Upper lobe of left lung (tissue), 6 donors: Measurements from ENCODE around the gene DDX55. TPM values are rescaled to one million over a fixed set of nuclear protein-coding genes. Genes with fewer than 3 reads are reported as not detected.
A peak's percentile ranks its signal among the peaks of the same experiment; 100 is the strongest.

ENCODE experiments used
- ATAC-seq, 2 donors: fragments of 200-7000 bp; cut with Tn5 transposase; one replicate each; pipeline ENCODE4 v1.9.1; 2022; ENCODE audit warnings: mild to moderate bottlenecking in 2 of 2, moderate library complexity in 2 of 2; ENCODE audit not compliant: low FRiP score in 2 of 2
- DNase-seq, 2 donors: peaks; one replicate each; pipeline ENCODE4 v3.0.0-alpha.2; 2019 to 2020
- H3K27ac ChIP-seq, 4 donors: fragments of 200-600 bp; sonication (generic); one replicate each; pipeline ENCODE4 v1.5.1; 2016 to 2019
- H3K27me3 ChIP-seq, 4 donors: fragments of 200-600 bp; sonication (generic); one replicate each; pipeline ENCODE4 v1.5.1; 2017 to 2019
- H3K36me3 ChIP-seq, 4 donors: fragments of 200-600 bp; sonication (generic); one replicate each; pipeline ENCODE4 v1.5.1; 2016 to 2019
- H3K4me1 ChIP-seq, 4 donors: fragments of 200-600 bp; sonication (generic); one replicate each; pipeline ENCODE4 v1.5.1; 2018 to 2019
- H3K4me3 ChIP-seq, 4 donors: fragments of 200-600 bp; sonication (generic); one replicate each; pipeline ENCODE4 v1.5.1; 2017 to 2019; ENCODE audit warnings: mild to moderate bottlenecking in 2 of 4, moderate library complexity in 1 of 4
- H3K9me3 ChIP-seq, 4 donors: fragments of 200-600 bp; sonication (generic); one replicate each; pipeline ENCODE4 v1.5.1; 2018 to 2019
- EP300 ChIP-seq, 4 donors: sonication (generic); formaldehyde crosslinking; IDR thresholded peaks; one replicate each; pipeline ENCODE4 v1.5.1; 2017; ENCODE audit warnings: antibody characterized with exemption in 4 of 4, control low read depth in 2 of 4
- POLR2A ChIP-seq, 4 donors: fragments of 450-650 bp; IDR thresholded peaks; one replicate each; pipeline ENCODE4 v1.5.1; 2016 to 2017; ENCODE audit warnings: antibody characterized with exemption in 4 of 4, mild to moderate bottlenecking in 2 of 4
- POLR2AphosphoS5 ChIP-seq, 2 donors: sonication (generic); formaldehyde crosslinking; IDR thresholded peaks; one replicate each; pipeline ENCODE4 v1.5.1; 2017; ENCODE audit warnings: antibody characterized with exemption in 2 of 2
- WGBS, 2 donors: methylation state at CpG; one replicate each; pipeline ENCODE4 v1.1.5; 2017 to 2018; 5-methylcytosine and 5-hydroxymethylcytosine counted together
- total RNA-seq, 6 donors: library from RNA; depleted of rRNA in 4 of 6; stranded (reverse); fragments of >200 nt in 4 of 6; gene quantifications; one replicate each; pipeline versions ENCODE4 v1.1.0 to v1.2.1, GENCODE V29; 2016 to 2021
- TF ChIP-seq, protein P1 (sequence below), 6 experiments: fragments of 450-650 bp in 4 of 6; fragments of 200-600 bp in 2 of 6; sonication (generic) in 2 of 6; IDR thresholded peaks; one replicate each; pipeline ENCODE4 v1.5.1; 2016 to 2019; ENCODE audit warnings: antibody characterized with exemption in 6 of 6
- donor health status: DM: no; HTN: no; CAD: no; lungs with moderate emphysema.
- donor health status: DM: no; HTN: yes; CAD: no; lungs with severe emphysema.

DDX55 gene
- total RNA-seq, 6 donors from 2014 or later = 18.0 to 57.5 (median 28.4) TPM

DNA sequence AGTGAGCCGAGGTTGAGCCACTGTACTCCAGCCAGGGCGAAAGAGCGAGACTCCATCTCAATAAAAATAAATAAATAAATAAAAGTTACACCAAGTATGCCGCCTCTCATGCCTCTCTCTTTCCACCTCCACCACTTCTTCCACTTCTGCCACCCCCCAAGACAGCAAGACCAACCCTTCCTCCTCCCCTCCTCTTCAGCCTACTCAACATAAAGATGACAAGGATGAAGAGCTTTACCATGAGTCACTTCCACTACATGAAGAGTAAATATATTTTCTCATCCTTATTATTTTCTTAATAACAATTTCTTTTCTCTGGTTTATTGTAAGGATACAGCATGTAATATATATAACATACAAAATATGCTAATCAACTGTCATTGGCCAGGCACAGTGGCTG is 21.1 kb upstream of the DDX55 start:
- Histone ChIP-seq H3K27ac (peak overlapping the region in 1 of 4 donors; percentile 40), H3K9me3 (no peaks in the 10 kb centered on the region), H3K27me3 (no peaks in the 10 kb centered on the region), H3K36me3 (peaks cover 0 to 3% (median 0%) of the 10 kb centered on the region in 4 donors), H3K4me3 (no peak overlapping the region), H3K4me1 (peaks cover 23 to 39% (median 25%) of the 10 kb centered on the region in 4 donors)
- TF ChIP-seq, protein P1, sequence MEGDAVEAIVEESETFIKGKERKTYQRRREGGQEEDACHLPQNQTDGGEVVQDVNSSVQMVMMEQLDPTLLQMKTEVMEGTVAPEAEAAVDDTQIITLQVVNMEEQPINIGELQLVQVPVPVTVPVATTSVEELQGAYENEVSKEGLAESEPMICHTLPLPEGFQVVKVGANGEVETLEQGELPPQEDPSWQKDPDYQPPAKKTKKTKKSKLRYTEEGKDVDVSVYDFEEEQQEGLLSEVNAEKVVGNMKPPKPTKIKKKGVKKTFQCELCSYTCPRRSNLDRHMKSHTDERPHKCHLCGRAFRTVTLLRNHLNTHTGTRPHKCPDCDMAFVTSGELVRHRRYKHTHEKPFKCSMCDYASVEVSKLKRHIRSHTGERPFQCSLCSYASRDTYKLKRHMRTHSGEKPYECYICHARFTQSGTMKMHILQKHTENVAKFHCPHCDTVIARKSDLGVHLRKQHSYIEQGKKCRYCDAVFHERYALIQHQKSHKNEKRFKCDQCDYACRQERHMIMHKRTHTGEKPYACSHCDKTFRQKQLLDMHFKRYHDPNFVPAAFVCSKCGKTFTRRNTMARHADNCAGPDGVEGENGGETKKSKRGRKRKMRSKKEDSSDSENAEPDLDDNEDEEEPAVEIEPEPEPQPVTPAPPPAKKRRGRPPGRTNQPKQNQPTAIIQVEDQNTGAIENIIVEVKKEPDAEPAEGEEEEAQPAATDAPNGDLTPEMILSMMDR (IDR thresholded peaks at IDR 0.05) = no peak
- TF ChIP-seq POLR2AphosphoS5 (IDR thresholded peaks at IDR 0.05) (no peak), EP300 (IDR thresholded peaks at IDR 0.05) (no peak), POLR2A (IDR thresholded peaks at IDR 0.05) (no peak)
- ATAC-seq (no peak), DNase-seq (no peak)
- 94 to 96% methylated on average over 4 of the region's 4 CpGs for WGBS, 2 donors

DNA sequence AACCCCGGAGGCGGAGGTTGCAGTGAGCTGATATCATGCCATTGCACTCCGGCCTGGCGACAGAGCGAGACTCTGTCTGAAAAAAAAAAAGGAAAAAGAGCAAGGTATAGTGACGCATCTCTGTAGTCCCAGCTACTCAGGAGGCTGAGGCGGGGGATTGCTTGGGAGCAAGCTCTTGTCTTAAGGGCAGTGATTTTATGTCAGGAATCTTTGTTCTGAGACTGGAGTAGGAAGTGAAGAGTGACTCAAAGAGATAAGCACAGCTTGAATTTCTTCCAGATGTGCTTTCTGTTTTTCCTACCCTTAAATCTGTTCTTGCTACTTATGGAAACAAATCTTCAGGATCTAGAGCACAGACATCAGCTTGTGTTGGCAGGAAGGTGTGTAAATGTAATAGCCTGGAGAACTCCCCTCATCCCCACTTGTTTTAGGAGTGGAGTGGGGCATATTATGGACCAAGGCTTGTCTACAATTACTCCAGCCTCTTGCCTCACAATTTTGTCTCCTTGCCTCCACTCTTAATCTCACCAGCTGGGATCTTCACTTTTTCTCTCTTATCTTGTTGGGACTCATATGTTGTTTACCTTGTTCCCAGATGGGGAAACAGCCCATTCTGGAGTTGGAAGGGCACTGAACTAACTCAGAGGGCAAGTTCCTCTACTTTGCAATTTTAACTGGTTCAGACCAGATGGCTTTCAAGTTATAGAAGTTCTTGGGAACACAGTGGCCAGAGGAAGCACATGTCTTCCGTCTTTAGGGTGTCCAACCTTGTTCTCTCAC is 10.0 kb upstream of the DDX55 start:
- no peak for ATAC-seq
- H3K9me3 ChIP-seq = no peaks in the 10 kb centered on the region
- peaks cover 31 to 55% (median 32%) of the 10 kb centered on the region in 4 donors for H3K4me1 ChIP-seq
- no peak for DNase-seq
- H3K27ac ChIP-seq = no peak overlapping the region
- H3K27me3 ChIP-seq = no peaks in the 10 kb centered on the region
- no peak overlapping the region for H3K4me3 ChIP-seq
- TF ChIP-seq POLR2A (IDR thresholded peaks at IDR 0.05) (no peak), POLR2AphosphoS5 (IDR thresholded peaks at IDR 0.05) (no peak), EP300 (IDR thresholded peaks at IDR 0.05) (no peak)
- TF ChIP-seq, protein P1 (IDR thresholded peaks at IDR 0.05) = no peak
- peaks cover 10 to 98% (median 66%) of the 10 kb centered on the region in 4 donors for H3K36me3 ChIP-seq
- 71% methylated on average over 8 of the region's 8 CpGs for WGBS, 2 donors

DNA sequence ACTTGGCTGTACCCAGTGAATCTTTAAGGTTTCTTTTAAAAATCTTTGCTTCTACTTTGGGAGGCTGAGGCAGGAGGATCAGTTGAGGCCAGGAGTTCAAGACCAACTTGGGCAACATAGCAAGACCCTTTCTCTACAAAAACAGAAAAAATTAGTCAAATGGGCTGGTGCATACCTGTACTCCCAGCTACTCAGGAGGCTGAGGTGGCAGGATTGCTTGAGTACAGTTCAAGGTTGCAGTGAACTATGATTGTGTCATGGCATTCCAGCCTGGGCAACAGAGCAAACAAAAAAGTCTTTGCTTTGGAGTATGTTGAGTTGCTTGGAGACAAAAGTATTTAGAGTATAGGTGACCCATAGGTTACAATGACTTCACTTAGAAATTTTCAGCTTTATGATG is 6.2 kb upstream of the DDX55 start:
- TF ChIP-seq EP300 (IDR thresholded peaks at IDR 0.05) = no peak
- TF ChIP-seq, protein P1 (IDR thresholded peaks at IDR 0.05) = no peak
- TF ChIP-seq POLR2A (IDR thresholded peaks at IDR 0.05) = no peak
- Histone ChIP-seq H3K4me3 (no peak overlapping the region), H3K4me1 (peaks cover 8 to 28% (median 9%) of the 10 kb centered on the region in 4 donors), H3K9me3 (no peaks in the 10 kb centered on the region), H3K36me3 (peaks cover 5 to 83% (median 53%) of the 10 kb centered on the region in 4 donors), H3K27me3 (no peaks in the 10 kb centered on the region), H3K27ac (peak overlapping the region in 1 of 4 donors; percentile 13)
- no peak for DNase-seq
- no peak for ATAC-seq

DNA sequence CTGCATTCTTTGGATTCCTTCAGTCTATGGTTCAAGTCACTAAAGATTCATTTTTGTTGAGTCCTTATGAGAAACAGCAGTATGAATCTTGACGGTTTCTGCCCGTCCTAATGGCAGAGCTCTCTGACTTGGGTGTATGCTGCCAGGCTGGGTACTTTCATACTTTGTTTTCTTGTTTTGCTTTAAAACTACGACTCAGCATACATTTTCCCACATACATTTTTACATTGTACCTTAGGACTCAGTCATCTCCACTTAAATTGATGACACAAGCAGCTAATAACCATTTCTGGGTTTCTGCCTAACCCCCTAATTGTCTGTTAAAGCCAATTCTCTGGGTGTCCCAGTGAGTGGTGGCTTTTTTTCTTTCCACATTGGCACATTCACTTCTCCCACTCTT is 4.8 kb upstream of the DDX55 start:
- Histone ChIP-seq H3K27me3 (no peaks in the 10 kb centered on the region), H3K9me3 (no peaks in the 10 kb centered on the region), H3K4me3 (no peak overlapping the region), H3K4me1 (peaks cover 8 to 23% (median 12%) of the 10 kb centered on the region in 4 donors), H3K27ac (no peak overlapping the region), H3K36me3 (peaks cover 0 to 69% (median 44%) of the 10 kb centered on the region in 4 donors)
- TF ChIP-seq POLR2A (IDR thresholded peaks at IDR 0.05) (no peak), POLR2AphosphoS5 (IDR thresholded peaks at IDR 0.05) (no peak), EP300 (IDR thresholded peaks at IDR 0.05) (no peak)
- TF ChIP-seq, protein P1 (IDR thresholded peaks at IDR 0.05) = no peak
- WGBS, 2 donors = 74 to 83% methylated on average over 3 of the region's 3 CpGs
- no peak for DNase-seq
- no peak for ATAC-seq

DNA sequence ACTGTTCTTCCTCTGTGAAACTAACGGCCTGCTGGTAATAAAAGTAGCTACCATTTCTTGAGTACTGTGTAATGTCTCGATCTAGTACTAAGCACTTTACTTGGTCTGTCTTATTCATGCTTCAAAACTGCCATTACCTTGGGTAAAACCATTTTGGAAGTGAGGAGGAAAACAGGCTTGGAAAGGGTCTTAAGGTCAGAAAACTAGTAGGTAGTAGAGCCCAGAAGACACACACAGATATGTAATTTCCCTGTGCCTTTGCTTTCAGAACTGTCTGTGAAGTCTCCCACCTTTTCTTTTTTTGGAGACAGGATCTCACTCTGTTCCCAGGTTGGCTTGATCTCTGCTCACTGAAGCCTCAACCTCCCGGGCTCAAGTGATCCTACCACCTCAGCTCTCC is 3.4 kb upstream of the DDX55 start:
- H3K27ac ChIP-seq = no peak overlapping the region
- TF ChIP-seq EP300 (IDR thresholded peaks at IDR 0.05) (no peak), POLR2A (IDR thresholded peaks at IDR 0.05) (no peak), POLR2AphosphoS5 (IDR thresholded peaks at IDR 0.05) (no peak)
- TF ChIP-seq, protein P1 (IDR thresholded peaks at IDR 0.05) = no peak
- peaks cover 0 to 55% (median 32%) of the 10 kb centered on the region in 4 donors for H3K36me3 ChIP-seq
- no peaks in the 10 kb centered on the region for H3K27me3 ChIP-seq
- WGBS, 2 donors = 76 to 88% methylated on average over 3 of the region's 3 CpGs
- no peaks in the 10 kb centered on the region for H3K9me3 ChIP-seq
- no peak for ATAC-seq
- DNase-seq = no peak
- no peak overlapping the region for H3K4me3 ChIP-seq
- peaks cover 13 to 32% (median 21%) of the 10 kb centered on the region in 4 donors for H3K4me1 ChIP-seq
